K562 (cell line): ENCODE measurements around the gene HEBP1. TPM values are rescaled to one million over a fixed set of nuclear protein-coding genes. Genes with fewer than 3 reads are reported as not detected.

Source experiments
- ATAC-seq: fragments of 200-7000 bp; cut with Tn5 transposase; 3 replicates; pipeline ENCODE4 v1.9.1; 2020; ENCODE audit warnings: moderate library complexity
- BruUV-seq: library from RNA; stranded (reverse); fragments of 400-500 nt; replicated peaks from 2 replicates; lab custom pipeline; 2021; lab: Mats Ljungman, UMichigan
- CTCF ChIA-PET: fragments of 300-600 bp; formaldehyde crosslinking; extraction: SDS; loops from one replicate; lab custom pipeline; 2021; ENCODE audit warnings: low intra/inter-chr PET ratio; lab: Yijun Ruan, JAX
- POLR2A ChIA-PET: fragments of 300-600, 350-650 bp; sonication (Branson Sonifier 250); formaldehyde crosslinking; extraction: SDS; loops from one replicate; lab custom pipeline; 2021; ENCODE audit warnings: antibody characterized with exemption, inconsistent platforms; lab: Yijun Ruan, JAX
- DNase-seq, 4 experiments: peaks; one replicate each; pipeline versions ENCODE4 v3.0.0 to v3.0.0-alpha.2; 2011 to 2018; ENCODE audit warnings: low spot score in 3 of 4, mixed read lengths in 3 of 4; ENCODE audit errors: extremely low read depth in 1 of 4
- FAIRE-seq: peaks from 2 replicates; lab custom pipeline; 2011; peaks lifted over from hg19 to GRCh38; lab: Jason Lieb, UNC
- H2AFZ ChIP-seq: 2 replicates; pipeline ENCODE4 v1.6.0; 2011; ENCODE audit warnings: low read depth, low read length, control low read depth, inconsistent platforms
- H3K27ac ChIP-seq: fragments of 200-600 bp; 3 replicates; pipeline ENCODE4 v1.8.0; 2011; ENCODE audit warnings: low read depth, mild to moderate bottlenecking, control low read depth, inconsistent platforms, low read length, moderate library complexity, mixed read lengths; ENCODE audit errors: extremely low read depth
- H3K27me3 ChIP-seq, 2 experiments: fragments of 300-600 bp in 1 of 2; 2 replicates in 1 of 2; 3 replicates in 1 of 2; pipeline versions ENCODE4 v1.6.0 to v1.8.0; 2011; ENCODE audit warnings: inconsistent platforms in 2 of 2, low read length in 2 of 2, mild to moderate bottlenecking in 1 of 2, mixed read lengths in 1 of 2, moderate library complexity in 1 of 2; ENCODE audit not compliant: control insufficient read depth in 2 of 2, insufficient read depth in 2 of 2
- H3K36me3 ChIP-seq: fragments of 300-600 bp; 3 replicates; pipeline ENCODE4 v1.8.0; 2011; ENCODE audit warnings: mild to moderate bottlenecking, low read length, inconsistent platforms; ENCODE audit not compliant: control insufficient read depth, insufficient read depth
- H3K4me1 ChIP-seq, 2 experiments: fragments of 200-600 bp in 1 of 2; replicated peaks in 1 of 2; 2 replicates in 1 of 2; 3 replicates in 1 of 2; pipeline versions ENCODE4 v1.5.1 to v1.8.0; 2011; ENCODE audit warnings: inconsistent platforms in 2 of 2, low read length in 2 of 2, mild to moderate bottlenecking in 1 of 2, mixed read lengths in 1 of 2, moderate library complexity in 1 of 2; ENCODE audit not compliant: control insufficient read depth in 2 of 2, insufficient read depth in 2 of 2
- H3K4me2 ChIP-seq: 2 replicates; pipeline ENCODE4 v1.6.1; 2011; ENCODE audit warnings: low read length, control low read depth, inconsistent platforms, mixed read lengths; ENCODE audit not compliant: insufficient read depth
- H3K4me3 ChIP-seq: fragments of 200-600 bp; sonication (generic), shearing (Covaris generic); 2 replicates; pipeline ENCODE4 v1.5.1; 2016; ENCODE audit warnings: control low read depth, inconsistent platforms
- H3K79me2 ChIP-seq: fragments of 200-600 bp; 3 replicates; pipeline ENCODE4 v1.8.0; 2011; ENCODE audit warnings: low read length, inconsistent platforms; ENCODE audit not compliant: control insufficient read depth, insufficient read depth
- H3K9ac ChIP-seq, 2 experiments: 2 replicates each; pipeline versions ENCODE4 v1.6.0 to v1.6.1; 2011; ENCODE audit warnings: low read depth in 2 of 2, low read length in 2 of 2, control low read depth in 1 of 2, inconsistent platforms in 1 of 2, mild to moderate bottlenecking in 1 of 2, mixed read lengths in 1 of 2; ENCODE audit not compliant: insufficient read depth in 1 of 2
- H3K9me1 ChIP-seq: one replicate; pipeline ENCODE4 v1.6.0; 2011; ENCODE audit warnings: inconsistent platforms, mild to moderate bottlenecking, low read length, moderate library complexity; ENCODE audit not compliant: control insufficient read depth, insufficient read depth
- H3K9me3 ChIP-seq: replicated peaks from 2 replicates; pipeline ENCODE4 v1.5.1; 2011; ENCODE audit warnings: low read depth, low read length, inconsistent platforms; ENCODE audit not compliant: control insufficient read depth, insufficient read depth
- H4K20me1 ChIP-seq: replicated peaks from 2 replicates; pipeline ENCODE4 v1.6.1; 2011; ENCODE audit warnings: low read length, inconsistent platforms, mixed read lengths; ENCODE audit not compliant: control insufficient read depth, insufficient read depth
- DDX20 ChIP-seq: fragments of 450-650 bp; IDR thresholded peaks from 2 replicates; pipeline ENCODE4 v1.6.1; 2016; ENCODE audit warnings: missing genetic modification characterization, low read depth, mild to moderate bottlenecking, missing compliant biosample characterization, moderate library complexity
- GATAD2A ChIP-seq: fragments of 450-650 bp; IDR thresholded peaks from 2 replicates; pipeline ENCODE4 v1.6.1; 2017
- IFI16 ChIP-seq: fragments of 250-450 bp; sonication (Bioruptor Pico); IDR thresholded peaks from 2 replicates; pipeline ENCODE4 v2.1.2; 2022; ENCODE audit warnings: mild to moderate bottlenecking, inconsistent platforms
- ILK ChIP-seq: fragments of 450-650 bp; IDR thresholded peaks from 2 replicates; pipeline ENCODE4 v1.6.1; 2016; ENCODE audit warnings: missing genetic modification characterization, low read depth, mild to moderate bottlenecking, missing compliant biosample characterization, moderate library complexity, borderline replicate concordance
- NRF1 ChIP-seq, 2 experiments: fragments of 450-650 bp; IDR thresholded peaks in 1 of 2; conservative IDR thresholded peaks in 1 of 2; 2 replicates each; pipeline ENCODE4 v1.6.1; 2014; ENCODE audit warnings: mild to moderate bottlenecking in 2 of 2
- RBM34 ChIP-seq: fragments of 200-400 bp; formaldehyde crosslinking; IDR thresholded peaks from 2 replicates; pipeline ENCODE4 v1.6.1; 2018; ENCODE audit warnings: low read length, borderline replicate concordance; ENCODE audit not compliant: insufficient read depth
- TAL1 ChIP-seq: fragments of 450-650 bp; IDR thresholded peaks from 2 replicates; pipeline ENCODE4 v1.6.1; 2016; ENCODE audit warnings: mild to moderate bottlenecking
- ZNF766 ChIP-seq: fragments of 200-800 bp; sonication (Bioruptor generic); conservative IDR thresholded peaks from 2 replicates; pipeline ENCODE4 v1.6.1; 2016; ENCODE audit warnings: missing genetic modification characterization, missing compliant biosample characterization
- WGBS: fragments of 100-300 bp; shearing (Covaris generic); methylation state at CpG from one replicate; pipeline ENCODE4 v1.1.6; 2016; ENCODE audit warnings: low coverage, mixed read lengths; ENCODE audit not compliant: insufficient coverage; ENCODE audit errors: missing lambda C conversion rate; 5-methylcytosine and 5-hydroxymethylcytosine counted together
- in situ Hi-C: fragments of 300-500 bp; cut with MboI; formaldehyde crosslinking; loops from 4 replicates; pipeline ENCODE4 v1.15.0; 2018; ENCODE audit warnings: inconsistent platforms, mixed read lengths
- intact Hi-C: fragments of 100-400 bp; cut with micrococcal nuclease; formaldehyde crosslinking; loops from 2 replicates; pipeline ENCODE4 v1.14.2; 2022
- polyA plus RNA-seq, 8 experiments: library from polyadenylated mRNA; depleted of rRNA in 4 of 8; stranded (reverse) in 5 of 8; unstranded in 3 of 8; fragments of >200 nt; fragmentation: Nextera tagmentation in 2 of 8; fragmentation: Illumina TruSeq in 1 of 8; extraction: Ambion mirVana in 2 of 8; extraction: Trizol in 1 of 8; gene quantifications; 2 replicates each; pipeline versions ENCODE4 v1.2.1 to v1.2.3, GENCODE V29; 2011 to 2014; ENCODE audit warnings: inconsistent platforms in 1 of 8, missing spikeins in 1 of 8
- total RNA-seq, 7 experiments: library from RNA; depleted of rRNA in 6 of 7; stranded (reverse); fragments of >200 nt in 6 of 7; fragmentation: Illumina TruSeq in 2 of 7; extraction: Trizol in 2 of 7; gene quantifications; 2 replicates each; pipeline versions ENCODE4 v1.2.1 to v1.2.3, GENCODE V29; 2011 to 2021; ENCODE audit warnings: low replicate concordance in 1 of 7
- TF ChIP-seq, protein P1 (sequence below): sonication (generic); formaldehyde crosslinking; IDR thresholded peaks from 2 replicates; pipeline ENCODE4 v1.8.1; 2023; ENCODE audit warnings: mild to moderate bottlenecking, missing genetic modification reagents
- TF ChIP-seq, protein P2 (sequence below): sonication (generic); formaldehyde crosslinking; IDR thresholded peaks from 2 replicates; pipeline ENCODE4 v1.8.0; 2022; ENCODE audit warnings: mild to moderate bottlenecking, missing genetic modification reagents, borderline replicate concordance

HEBP1 gene
- total and polyA plus RNA-seq, 9 of the 15 experiments (the other 6 are each of a cell fraction or from before 2014, with no cell fraction given), result 1.1 to 10.1 (median 2.4) TPM

DNA sequence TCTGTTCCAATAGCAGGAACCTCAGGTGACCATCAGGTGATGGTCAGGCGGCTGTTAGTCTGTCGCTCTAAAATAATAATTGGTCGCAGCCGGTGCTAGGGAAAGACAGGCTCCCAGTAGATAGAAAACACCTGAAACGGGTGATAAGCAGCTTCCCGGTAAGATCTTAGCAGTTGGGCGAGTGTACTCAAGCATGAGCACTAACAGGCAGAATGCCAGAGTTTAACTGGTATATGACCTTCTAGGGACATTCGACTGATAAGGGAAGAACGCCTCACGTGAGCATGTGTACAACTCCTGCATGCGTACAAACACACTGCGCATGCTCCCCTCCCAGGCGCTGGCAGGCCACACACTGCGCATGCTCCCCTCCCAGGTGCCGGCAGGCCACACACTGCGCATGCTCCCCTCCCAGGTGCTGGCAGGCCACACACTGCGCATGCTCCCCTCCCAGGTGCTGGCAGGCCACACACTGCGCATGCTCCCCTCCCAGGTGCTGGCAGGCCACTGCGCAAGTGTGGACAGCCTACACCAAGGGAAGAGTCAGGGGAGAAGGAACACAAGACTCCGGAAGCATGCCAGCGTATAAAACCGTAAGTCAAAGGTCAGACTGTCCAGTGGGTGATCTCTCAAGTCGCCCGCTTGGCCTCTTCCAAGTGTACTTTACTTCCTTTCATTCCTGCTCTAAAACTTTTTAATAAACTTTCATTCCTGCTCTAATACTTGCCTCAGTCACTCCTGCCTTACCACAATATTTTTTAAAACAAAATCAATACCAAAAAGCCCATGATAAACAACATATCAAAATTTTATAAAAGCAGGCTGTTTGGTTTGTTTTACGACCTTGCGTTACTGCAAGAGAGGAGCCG lies 72.6 kb downstream of the HEBP1 start (continued):
- TF ChIP-seq RBM34 (no peak), NRF1 (conservative IDR thresholded peaks at IDR 0.05 in 1 of 2, IDR thresholded peaks at IDR 0.05 in 1 of 2) (peak; percentile 99 to 100), GATAD2A (no peak), ILK (no peak), TAL1 (peak; percentile 45)

DNA sequence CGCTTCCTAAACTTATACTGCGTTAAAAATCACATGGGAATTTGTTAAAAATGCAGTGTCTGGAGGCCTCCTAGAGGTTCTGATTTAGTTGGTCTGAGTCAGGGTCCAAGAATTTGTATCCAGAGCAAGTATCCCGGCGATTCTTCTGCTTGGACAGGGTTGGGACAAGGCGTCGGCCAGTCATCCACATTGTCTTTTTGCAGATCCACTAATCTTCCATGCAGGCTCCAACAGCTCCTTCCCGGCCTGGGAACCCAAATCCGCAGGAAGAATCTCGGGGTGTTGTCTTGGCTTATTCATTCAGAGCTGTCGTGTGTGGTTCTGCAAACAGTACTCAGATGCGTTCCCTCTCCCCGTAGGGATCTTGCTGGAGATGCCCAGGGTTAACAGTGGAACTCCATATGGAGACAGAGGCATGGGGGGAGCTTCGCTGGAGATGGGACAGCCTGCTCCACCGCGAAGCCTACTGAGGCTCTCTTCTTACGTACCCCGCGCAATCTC lies 73.4 kb downstream of the HEBP1 start:
- Histone ChIP-seq H4K20me1 (no peaks in the 10 kb centered on the region), H3K9me1 (no peaks in the 10 kb centered on the region), H3K27ac (peak overlapping the region; percentile 74), H3K27me3 (no peaks in the 10 kb centered on the region), H2AFZ (peak overlapping the region; percentile 94), H3K4me2 (peak overlapping the region; percentile 76), H3K9me3 (no peaks in the 10 kb centered on the region; the same call in 1 of the 2 replicates), H3K9ac (peak overlapping the region in 1 of 2 experiments; percentile 37; a peak in 1 of 4 replicates), H3K4me3 (no peak overlapping the region)
- 87% methylated on average over 15 of the region's 18 CpGs for WGBS
- DNase-seq, result no peak
- intact Hi-C loops (no loop called here), in situ Hi-C loops (no loop called here)
- CTCF ChIA-PET, result interaction anchor here (0.6 kb wide), 1 partner anchor 29 kb away, joined by 5 read pairs; no protein-coding TSS in a partner anchor
- BruUV-seq, result no TSS peak
- peak; percentile 6 for FAIRE-seq
- no peak for TF ChIP-seq IFI16 (CRISPR knock-in tag)
- TF ChIP-seq DDX20 (tag), result no peak
- TF ChIP-seq, protein P1, sequence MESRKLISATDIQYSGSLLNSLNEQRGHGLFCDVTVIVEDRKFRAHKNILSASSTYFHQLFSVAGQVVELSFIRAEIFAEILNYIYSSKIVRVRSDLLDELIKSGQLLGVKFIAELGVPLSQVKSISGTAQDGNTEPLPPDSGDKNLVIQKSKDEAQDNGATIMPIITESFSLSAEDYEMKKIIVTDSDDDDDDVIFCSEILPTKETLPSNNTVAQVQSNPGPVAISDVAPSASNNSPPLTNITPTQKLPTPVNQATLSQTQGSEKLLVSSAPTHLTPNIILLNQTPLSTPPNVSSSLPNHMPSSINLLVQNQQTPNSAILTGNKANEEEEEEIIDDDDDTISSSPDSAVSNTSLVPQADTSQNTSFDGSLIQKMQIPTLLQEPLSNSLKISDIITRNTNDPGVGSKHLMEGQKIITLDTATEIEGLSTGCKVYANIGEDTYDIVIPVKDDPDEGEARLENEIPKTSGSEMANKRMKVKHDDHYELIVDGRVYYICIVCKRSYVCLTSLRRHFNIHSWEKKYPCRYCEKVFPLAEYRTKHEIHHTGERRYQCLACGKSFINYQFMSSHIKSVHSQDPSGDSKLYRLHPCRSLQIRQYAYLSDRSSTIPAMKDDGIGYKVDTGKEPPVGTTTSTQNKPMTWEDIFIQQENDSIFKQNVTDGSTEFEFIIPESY (CRISPR knock-in tag), result 0 out of 2 replicates have a peak, but pooled peaks have one; percentile 30
- no peak for TF ChIP-seq ZNF766 (CRISPR knock-in tag)
- TF ChIP-seq, protein P2, sequence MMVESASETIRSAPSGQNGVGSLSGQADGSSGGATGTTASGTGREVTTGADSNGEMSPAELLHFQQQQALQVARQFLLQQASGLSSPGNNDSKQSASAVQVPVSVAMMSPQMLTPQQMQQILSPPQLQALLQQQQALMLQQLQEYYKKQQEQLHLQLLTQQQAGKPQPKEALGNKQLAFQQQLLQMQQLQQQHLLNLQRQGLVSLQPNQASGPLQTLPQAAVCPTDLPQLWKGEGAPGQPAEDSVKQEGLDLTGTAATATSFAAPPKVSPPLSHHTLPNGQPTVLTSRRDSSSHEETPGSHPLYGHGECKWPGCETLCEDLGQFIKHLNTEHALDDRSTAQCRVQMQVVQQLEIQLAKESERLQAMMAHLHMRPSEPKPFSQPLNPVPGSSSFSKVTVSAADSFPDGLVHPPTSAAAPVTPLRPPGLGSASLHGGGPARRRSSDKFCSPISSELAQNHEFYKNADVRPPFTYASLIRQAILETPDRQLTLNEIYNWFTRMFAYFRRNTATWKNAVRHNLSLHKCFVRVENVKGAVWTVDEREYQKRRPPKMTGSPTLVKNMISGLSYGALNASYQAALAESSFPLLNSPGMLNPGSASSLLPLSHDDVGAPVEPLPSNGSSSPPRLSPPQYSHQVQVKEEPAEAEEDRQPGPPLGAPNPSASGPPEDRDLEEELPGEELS (CRISPR knock-in tag), result no peak
- TF ChIP-seq, all 486 proteins: peak for 1
- POLR2A ChIA-PET, result interaction anchor here (0.6 to 0.7 kb wide), 2 partner anchors 12 to 131 kb away, joined by 3 read pairs; no protein-coding TSS in a partner anchor
- ATAC-seq, result no peak; the same call in 2 of the 3 replicates
- Histone ChIP-seq H3K79me2 (peaks cover 10% of the 10 kb centered on the region), H3K36me3 (peaks cover 12% of the 10 kb centered on the region; the same call in 1 of the 3 replicates), H3K4me1 (peaks cover 0 to 6% of the 10 kb centered on the region in 2 experiments; a peak in 3 of 5 replicates)
